Measurements from ENCODE around the gene KCNJ15. TPM values are rescaled to one million over a fixed set of nuclear protein-coding genes. Genes with fewer than 3 reads are reported as not detected.

Gene KCNJ15
- polyA plus RNA-seq, 2 of the 4 experiments (the other 2 are of a cell fraction) = 0.19 to 0.30 TPM

- TF ChIP-seq NPAS2 (CRISPR knock-in tag; IDR thresholded peaks at IDR 0.05; ENCODE audit: borderline replicate concordance) (no peak), NFE2L2 (conservative IDR thresholded peaks at IDR 0.05; ENCODE audit: low read length) (no peak)
Measured at GRCh38 chr21:38236232-38236631, 20.6 kb upstream of the KCNJ15 start (continued).

- POLR2A ChIA-PET = no interaction called here
- Histone ChIP-seq H3K4me3 (no peak overlapping the region), H3K4me1 (no peaks in the 10 kb centered on the region; the same call in 2 of the 3 replicates), H3K9me3 (no peaks in the 10 kb centered on the region), H3K27ac (no peak overlapping the region), H3K4me2 (no peak overlapping the region)
- TF ChIP-seq POLR2AphosphoS2 (conservative IDR thresholded peaks at IDR 0.05; ENCODE audit: low read length) (no peak), E2F6 (IDR thresholded peaks at IDR 0.05; ENCODE audit: borderline replicate concordance, low read depth) (no peak), BHLHE40 (IDR thresholded peaks at IDR 0.05; ENCODE audit: low read depth, low read length) (no peak), PBX3 (IDR thresholded peaks at IDR 0.05) (no peak), SMC3 (IDR thresholded peaks at IDR 0.05) (no peak), RCOR1 (IDR thresholded peaks at IDR 0.05; ENCODE audit: low read depth, low read length) (no peak), HES2 (IDR thresholded peaks at IDR 0.05) (no peak), RAD21 (conservative IDR thresholded peaks at IDR 0.05 in 1 of 2, IDR thresholded peaks at IDR 0.05 in 1 of 2) (no peak), MAX (IDR thresholded peaks at IDR 0.05) (no peak), MAZ (IDR thresholded peaks at IDR 0.05; ENCODE audit: borderline replicate concordance, low read depth, low read length) (no peak), HMGXB4 (CRISPR knock-in tag; IDR thresholded peaks at IDR 0.05; ENCODE audit: borderline replicate concordance) (no peak), FOSL2 (IDR thresholded peaks at IDR 0.05) (no peak), FOSL2 (CRISPR knock-in tag; IDR thresholded peaks at IDR 0.05) (no peak), HOXB13 (CRISPR knock-in tag; IDR thresholded peaks at IDR 0.05; ENCODE audit: low read depth) (no peak), FOXS1 (CRISPR knock-in tag; IDR thresholded peaks at IDR 0.05) (no peak), ZSCAN20 (CRISPR knock-in tag; IDR thresholded peaks at IDR 0.05) (no peak), TFCP2L1 (CRISPR knock-in tag; IDR thresholded peaks at IDR 0.05) (no peak), JUN (IDR thresholded peaks at IDR 0.05) (no peak), ESRRA (IDR thresholded peaks at IDR 0.05; ENCODE audit: borderline replicate concordance, low read length) (no peak)
- WGBS (ENCODE audit: missing lambda C conversion rate) = 84% methylated on average over 4 of the region's 4 CpGs
- no peak for DNase-seq (ENCODE audit: low read depth in 1 of 2, low spot score in 1 of 2)
- no peak for ATAC-seq
- no peak for FAIRE-seq
- CTCF ChIA-PET = interaction anchor here (1.0 kb wide), 1 partner anchor 114 kb away, joined by 3 read pairs; no protein-coding TSS in a partner anchor
Measured at GRCh38 chr21:38239672-38240071, 17.1 kb upstream of the KCNJ15 start.

- CTCF ChIA-PET = no interaction called here
- no peak for TF ChIP-seq JUN (IDR thresholded peaks at IDR 0.05)
- no peak for TF ChIP-seq RAD21 (conservative IDR thresholded peaks at IDR 0.05 in 1 of 2, IDR thresholded peaks at IDR 0.05 in 1 of 2)
- TF ChIP-seq SREBF2 (IDR thresholded peaks at IDR 0.05) = no peak
- no peak for TF ChIP-seq NPAS2 (CRISPR knock-in tag; IDR thresholded peaks at IDR 0.05; ENCODE audit: borderline replicate concordance)
- no peak for TF ChIP-seq BCL3 (IDR thresholded peaks at IDR 0.05)
- TF ChIP-seq MYC (IDR thresholded peaks at IDR 0.05; ENCODE audit: borderline replicate concordance, low read length) = no peak
- no peak for TF ChIP-seq ZFP36 (IDR thresholded peaks at IDR 0.05; ENCODE audit: borderline replicate concordance, partially characterized antibody)
- TF ChIP-seq HOXB5 (CRISPR knock-in tag; IDR thresholded peaks at IDR 0.05) = no peak
- no peak for TF ChIP-seq MAX (IDR thresholded peaks at IDR 0.05)
- no peak for TF ChIP-seq CBX8 (IDR thresholded peaks at IDR 0.05)
- TF ChIP-seq HOXB13 (CRISPR knock-in tag; IDR thresholded peaks at IDR 0.05; ENCODE audit: low read depth) = no peak
- no peak for TF ChIP-seq ESRRA (IDR thresholded peaks at IDR 0.05; ENCODE audit: borderline replicate concordance, low read length)
- TF ChIP-seq ELK1 (IDR thresholded peaks at IDR 0.05; ENCODE audit: low read depth, low read length) = no peak
- TF ChIP-seq E2F6 (IDR thresholded peaks at IDR 0.05; ENCODE audit: borderline replicate concordance, low read depth) = no peak
- no peak for TF ChIP-seq ZNF302 (CRISPR knock-in tag; IDR thresholded peaks at IDR 0.05)
Measured at GRCh38 chr21:38240129-38240528, 16.7 kb upstream of the KCNJ15 start.

More at GRCh38 chr21:38240129-38240528, 16.7 kb upstream of the KCNJ15 start:
- no peak for FAIRE-seq
- Histone ChIP-seq H3K4me3 (no peak overlapping the region), H3K9me3 (no peaks in the 10 kb centered on the region), H3K27ac (no peak overlapping the region), H3K4me2 (no peak overlapping the region), H3K4me1 (peaks cover 2% of the 10 kb centered on the region; the same call in 1 of the 3 replicates)
- WGBS (ENCODE audit: missing lambda C conversion rate) = 23% methylated on average over 1 of the region's 1 CpG
- no peak for ATAC-seq
- POLR2A ChIA-PET = no interaction called here
- no peak for DNase-seq (ENCODE audit: low read depth in 1 of 2, low spot score in 1 of 2)
